Central memory CD4-positive, alpha-beta T cell (primary cell): ENCODE results near the gene HOGA1.

Experiments
- DNase-seq: peaks from one replicate; pipeline ENCODE4 v3.0.0; 2022

HOGA1 gene

GRCh38 chr10:97651773-97652172 lies 67.6 kb downstream of the HOGA1 start:
- DNase-seq: no peak

- DNase-seq: no peak
These were observed 72.6 kb downstream of the HOGA1 start for GRCh38 chr10:97656777-97657176.

- no peak for DNase-seq
These were observed 75.4 kb downstream of the HOGA1 start for GRCh38 chr10:97659589-97659988.
